ENCODE results near the gene ZNF444.

DNA sequence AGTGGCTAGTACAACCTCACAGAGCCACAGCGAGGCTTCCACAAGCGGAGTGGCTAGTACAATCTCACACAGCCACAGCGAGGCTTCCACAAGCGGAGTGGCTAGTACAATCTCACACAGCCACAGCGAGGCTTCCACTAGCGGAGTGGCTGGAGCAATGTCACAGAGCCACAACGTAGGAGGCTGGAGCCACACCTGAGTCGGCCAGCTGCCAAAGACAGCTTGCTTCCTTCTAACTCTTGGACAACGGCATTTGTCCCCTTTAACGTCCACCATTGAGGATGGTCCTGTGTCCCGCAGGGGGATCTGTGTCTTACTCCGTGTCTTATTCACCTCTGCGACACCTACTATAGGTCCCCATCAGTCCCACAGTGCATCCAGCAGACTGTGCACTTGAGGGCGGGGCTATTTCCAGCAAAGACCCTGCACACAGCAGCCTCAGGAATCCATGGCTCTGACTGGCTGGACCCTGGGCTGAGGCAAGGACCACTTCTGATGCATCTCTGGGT, 23.7 kb upstream of the ZNF444 start:
- TF ChIP-seq POLR2A (IDR thresholded peaks at IDR 0.05; ENCODE audit: low read depth, low read length) (no peak), EZH2 (IDR thresholded peaks at IDR 0.05; ENCODE audit: borderline replicate concordance, low read depth, low read length, severe bottlenecking) (no peak), FOS (IDR thresholded peaks at IDR 0.05; ENCODE audit: borderline replicate concordance, insufficient read depth, low read length) (no peak), POLR2AphosphoS5 (IDR thresholded peaks at IDR 0.05; ENCODE audit: insufficient read depth, low read depth, low read length) (no peak), GATA2 (IDR thresholded peaks at IDR 0.05; ENCODE audit: insufficient read depth, insufficient read length, low read depth, low read length) (no peak)
- TF ChIP-seq, protein P1, sequence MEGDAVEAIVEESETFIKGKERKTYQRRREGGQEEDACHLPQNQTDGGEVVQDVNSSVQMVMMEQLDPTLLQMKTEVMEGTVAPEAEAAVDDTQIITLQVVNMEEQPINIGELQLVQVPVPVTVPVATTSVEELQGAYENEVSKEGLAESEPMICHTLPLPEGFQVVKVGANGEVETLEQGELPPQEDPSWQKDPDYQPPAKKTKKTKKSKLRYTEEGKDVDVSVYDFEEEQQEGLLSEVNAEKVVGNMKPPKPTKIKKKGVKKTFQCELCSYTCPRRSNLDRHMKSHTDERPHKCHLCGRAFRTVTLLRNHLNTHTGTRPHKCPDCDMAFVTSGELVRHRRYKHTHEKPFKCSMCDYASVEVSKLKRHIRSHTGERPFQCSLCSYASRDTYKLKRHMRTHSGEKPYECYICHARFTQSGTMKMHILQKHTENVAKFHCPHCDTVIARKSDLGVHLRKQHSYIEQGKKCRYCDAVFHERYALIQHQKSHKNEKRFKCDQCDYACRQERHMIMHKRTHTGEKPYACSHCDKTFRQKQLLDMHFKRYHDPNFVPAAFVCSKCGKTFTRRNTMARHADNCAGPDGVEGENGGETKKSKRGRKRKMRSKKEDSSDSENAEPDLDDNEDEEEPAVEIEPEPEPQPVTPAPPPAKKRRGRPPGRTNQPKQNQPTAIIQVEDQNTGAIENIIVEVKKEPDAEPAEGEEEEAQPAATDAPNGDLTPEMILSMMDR (IDR thresholded peaks at IDR 0.05; ENCODE audit: extremely low read depth in 1 of 2, insufficient read depth in 1 of 2, low read depth in 1 of 2, low read length in 2 of 2), result no peak
- TF ChIP-seq, protein P2, sequence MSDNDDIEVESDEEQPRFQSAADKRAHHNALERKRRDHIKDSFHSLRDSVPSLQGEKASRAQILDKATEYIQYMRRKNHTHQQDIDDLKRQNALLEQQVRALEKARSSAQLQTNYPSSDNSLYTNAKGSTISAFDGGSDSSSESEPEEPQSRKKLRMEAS (IDR thresholded peaks at IDR 0.05; ENCODE audit: insufficient read depth, insufficient read length), result no peak

Measured in endothelial cell of umbilical vein (primary cell).